DMS114 treated with DMSO at 0.1 percent for 48 hours (cell line): ENCODE measurements around the gene RIMBP2.

Experiments
- DNase-seq: peaks from one replicate; lab custom pipeline; 2025; ENCODE audit not compliant: unreplicated experiment; lab: John Stamatoyannopoulos, UW

RIMBP2 gene

GRCh38 chr12:130639476-130640424 lies 76.3 kb downstream of the RIMBP2 start:
- no peak for DNase-seq

DNA sequence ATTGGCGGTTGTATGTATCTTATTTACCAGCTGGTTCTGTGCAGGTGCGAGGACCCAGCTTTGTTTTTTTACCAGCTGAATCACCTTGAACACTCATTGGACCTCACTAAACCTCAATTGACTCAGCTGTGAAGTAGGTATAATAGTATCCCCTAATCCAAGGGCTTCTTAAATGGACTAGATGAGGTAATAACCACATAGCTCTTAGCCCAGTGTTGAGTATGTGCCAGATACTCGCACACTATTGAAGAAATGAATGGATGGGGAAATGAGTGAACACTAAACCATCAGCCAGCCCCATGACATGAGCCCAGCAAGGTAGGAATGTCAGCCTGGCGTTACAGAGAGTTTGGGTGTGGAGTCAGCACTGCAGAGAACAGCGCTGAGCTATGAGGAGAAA lies 79.7 kb downstream of the RIMBP2 start:
- no peak for DNase-seq

DNA sequence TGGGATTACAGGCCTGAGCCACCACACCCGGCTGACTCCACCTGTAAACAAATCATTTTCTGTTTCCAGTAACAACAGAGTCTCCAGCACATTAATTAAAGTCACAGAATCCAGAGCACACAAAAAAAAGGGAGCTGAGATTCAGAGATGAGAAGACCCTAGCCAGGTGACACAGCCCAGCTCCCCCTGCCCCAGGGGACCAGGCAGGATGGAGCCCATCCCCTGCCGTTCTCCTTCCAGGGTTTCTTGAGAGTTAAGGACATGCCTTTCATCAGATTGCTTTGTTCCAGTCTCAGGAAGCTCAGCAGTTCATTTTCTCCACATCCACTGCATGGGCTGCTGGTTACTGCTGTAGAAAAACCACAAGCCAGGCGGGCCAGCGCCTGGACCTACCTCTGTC lies 81.2 kb downstream of the RIMBP2 start:
- DNase-seq, result no peak

- DNase-seq, result no peak
These were observed 82.3 kb downstream of the RIMBP2 start for GRCh38 chr12:130633771-130634170.

DNA sequence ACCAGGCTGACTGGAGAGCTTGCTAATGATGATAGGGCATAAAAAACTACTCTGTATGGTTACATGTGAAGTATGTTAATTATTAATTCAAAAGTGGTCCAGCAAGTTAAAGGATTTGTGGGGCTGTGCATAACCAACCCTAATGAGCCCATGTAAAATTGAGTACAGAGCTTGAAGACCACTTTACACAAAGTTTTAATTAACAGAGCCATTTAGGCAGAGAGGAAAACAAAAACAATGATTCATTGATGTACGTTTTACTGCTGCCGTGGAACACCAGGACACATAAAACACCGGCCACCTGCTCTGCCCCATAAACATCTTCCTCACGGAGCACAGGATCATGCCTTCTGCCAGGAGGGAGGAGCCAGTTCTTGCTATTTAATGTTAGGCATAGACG lies 83.5 kb downstream of the RIMBP2 start:
- DNase-seq, result no peak

- no peak for DNase-seq
These were observed 87.8 kb downstream of the RIMBP2 start for GRCh38 chr12:130628304-130628703.

DNA sequence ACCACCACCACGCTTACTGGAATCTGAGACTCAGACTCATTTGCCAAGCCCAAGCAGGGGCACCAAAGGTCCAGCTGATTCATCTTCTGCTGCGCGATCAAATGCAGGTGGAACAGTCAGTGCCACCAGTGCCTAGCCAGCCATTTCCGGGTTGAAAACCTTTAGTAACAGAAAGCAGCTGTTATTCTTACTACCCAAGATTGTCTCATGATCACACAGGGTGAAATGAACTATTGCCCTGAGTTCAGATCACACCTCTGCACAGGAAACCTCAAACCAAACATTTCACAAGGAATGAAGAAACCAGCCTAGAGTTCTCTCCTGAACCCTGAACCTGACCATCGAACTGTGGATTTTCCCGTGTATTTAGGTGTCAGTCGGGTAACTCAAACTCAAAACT lies 88.9 kb downstream of the RIMBP2 start:
- no peak for DNase-seq

GRCh38 chr12:130626601-130627000 lies 89.5 kb downstream of the RIMBP2 start:
- DNase-seq, result no peak

DNA sequence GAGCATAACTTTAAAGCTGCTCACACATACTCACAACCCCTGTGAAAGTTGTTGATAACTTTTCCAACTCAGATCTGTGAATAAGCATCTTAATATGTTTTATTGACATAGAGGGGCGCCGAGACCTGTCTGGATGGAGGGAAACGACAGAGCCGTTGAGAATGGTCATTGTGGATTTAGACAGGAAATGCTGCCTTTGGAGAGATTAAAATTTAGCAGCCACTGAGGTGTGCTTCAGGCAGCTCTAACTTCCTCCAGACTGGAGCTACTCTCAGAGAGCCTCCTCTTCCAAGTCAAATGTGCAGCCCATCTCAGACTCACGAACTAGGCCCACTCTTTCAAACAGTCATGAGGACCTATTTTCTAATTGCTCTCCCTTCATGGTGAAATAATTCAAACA lies 90.9 kb downstream of the RIMBP2 start:
- DNase-seq, result no peak

- DNase-seq, result no peak
These were observed 93.3 kb downstream of the RIMBP2 start for GRCh38 chr12:130622803-130623202.

- DNase-seq, result no peak
These were observed 94.3 kb downstream of the RIMBP2 start for GRCh38 chr12:130621696-130622298.

DNA sequence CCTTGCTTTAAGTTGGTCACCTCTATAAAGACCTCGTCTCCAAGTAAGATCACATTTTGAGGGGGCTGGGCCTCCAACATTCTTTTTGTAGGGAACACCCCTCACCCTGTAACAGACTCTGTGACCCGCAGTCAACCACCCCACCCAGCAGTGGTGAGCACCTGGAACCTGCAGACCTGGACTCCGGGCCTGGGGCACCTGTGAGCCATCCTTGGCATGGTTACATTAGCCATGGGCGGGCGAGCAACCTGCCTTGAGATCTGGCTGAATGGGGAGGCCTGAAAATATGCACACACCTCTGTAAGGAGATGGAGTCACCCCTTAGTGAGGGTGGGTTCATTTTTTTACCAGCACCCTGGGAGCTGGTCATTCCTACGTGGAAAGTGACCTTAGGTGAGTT lies 95.3 kb downstream of the RIMBP2 start:
- DNase-seq, result no peak

GRCh38 chr12:130620281-130620680 lies 95.8 kb downstream of the RIMBP2 start:
- no peak for DNase-seq

DNA sequence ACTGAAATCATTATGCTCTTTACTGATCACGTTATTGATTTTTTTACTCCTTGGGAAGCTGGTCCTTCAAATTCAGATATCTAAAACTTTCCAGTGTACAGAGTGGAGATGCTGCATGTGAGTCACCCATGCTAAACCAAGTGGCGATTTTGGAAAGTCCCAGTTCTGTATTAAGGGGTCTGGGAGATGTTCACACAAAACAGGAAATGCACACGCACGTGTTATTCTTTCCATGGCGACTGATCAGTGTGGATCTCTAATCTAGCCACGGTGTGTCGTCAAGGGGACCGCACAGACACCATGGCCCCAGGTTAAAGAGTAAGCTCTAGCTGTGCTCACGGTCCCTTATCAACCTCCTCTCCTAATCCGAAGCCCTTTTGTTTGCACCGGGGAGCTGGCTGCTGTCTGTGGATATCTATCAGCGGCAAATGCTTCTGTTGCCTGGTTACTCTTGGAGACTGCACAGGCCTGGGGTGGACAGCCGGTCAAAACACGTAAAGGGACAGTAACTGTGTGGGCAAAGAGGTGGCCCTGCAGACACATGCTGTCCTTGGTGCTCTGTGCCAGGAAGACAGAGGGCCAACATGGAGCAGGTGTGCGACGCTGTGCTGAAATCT lies 96.6 kb downstream of the RIMBP2 start:
- DNase-seq, result no peak

DNA sequence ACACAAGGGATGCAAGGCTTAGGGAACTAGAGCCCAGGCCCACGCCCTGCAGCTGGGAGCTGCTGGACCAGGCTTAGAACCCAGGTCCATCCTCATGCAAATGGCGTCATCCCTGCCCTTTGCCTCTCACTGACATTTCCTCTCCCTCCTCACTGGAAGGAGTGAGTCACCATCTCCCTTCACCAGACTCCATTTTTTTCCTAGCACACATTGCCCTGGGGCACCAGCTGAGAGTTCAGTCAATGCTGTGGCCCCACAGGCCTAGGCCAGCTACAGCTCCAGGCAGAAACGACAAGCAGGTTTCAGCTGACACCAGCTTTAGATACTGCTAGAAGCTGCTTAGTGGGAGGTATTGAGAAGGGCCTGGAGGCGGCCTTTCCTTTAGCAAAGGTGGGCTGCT lies 98.9 kb downstream of the RIMBP2 start:
- no peak for DNase-seq

DNA sequence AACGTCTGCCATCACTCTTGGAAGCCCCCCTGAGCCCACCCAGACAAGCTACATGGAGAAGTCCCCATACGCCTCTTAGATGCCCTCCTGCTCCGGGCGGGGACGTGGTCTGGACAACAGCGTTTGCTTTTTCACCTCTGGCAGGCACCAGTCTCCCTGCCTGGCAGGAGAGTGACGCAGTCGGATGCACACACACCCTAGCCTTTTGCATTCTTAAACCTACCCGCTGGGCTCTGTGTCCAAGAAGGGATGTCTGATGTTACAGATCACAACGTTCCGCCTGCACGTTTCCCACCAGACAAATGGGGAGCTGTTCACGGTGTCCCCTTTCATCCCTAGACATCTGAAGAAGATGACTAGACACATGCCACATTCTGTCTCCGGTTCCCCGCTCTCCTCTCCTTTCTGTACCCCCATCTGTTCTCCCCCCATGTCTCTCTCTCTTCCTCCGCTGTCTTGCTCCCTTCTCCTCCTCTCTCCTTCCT lies 100.2 kb downstream of the RIMBP2 start:
- no peak for DNase-seq

GRCh38 chr12:130614530-130614905 lies 101.6 kb downstream of the RIMBP2 start:
- DNase-seq, result no peak

DNA sequence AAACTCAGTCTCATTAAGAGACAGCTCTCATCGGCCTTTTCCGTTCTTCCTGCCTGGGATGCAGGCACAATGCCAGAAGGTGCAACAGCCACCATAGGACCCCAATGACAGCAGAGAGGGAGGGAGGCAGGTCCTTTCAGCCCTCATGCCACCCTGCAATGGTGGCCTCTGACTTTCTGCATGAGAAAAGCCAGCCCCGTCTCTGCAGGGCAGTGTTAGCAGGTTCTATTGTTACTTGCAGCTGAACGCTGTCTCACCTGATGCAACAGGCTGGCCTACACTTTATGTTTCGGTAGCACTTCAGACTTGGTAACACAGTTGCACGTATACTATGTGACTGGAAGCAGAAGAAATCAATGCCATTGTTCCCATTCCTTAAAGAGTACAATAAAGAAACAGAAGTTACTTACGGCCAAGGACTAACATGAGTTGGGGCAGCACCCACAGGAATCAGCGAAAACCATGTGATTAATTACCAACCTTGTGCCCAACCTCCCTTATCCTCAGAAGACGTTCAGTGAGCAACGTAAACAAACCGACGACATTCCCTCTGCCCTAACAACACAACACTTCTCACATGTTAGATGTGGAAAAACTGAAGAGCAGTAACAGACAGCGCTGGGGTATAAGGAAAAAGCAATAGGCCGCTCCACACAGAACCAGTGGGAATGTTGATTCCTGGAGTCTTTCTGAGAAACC lies 102.1 kb downstream of the RIMBP2 start:
- DNase-seq, result no peak

GRCh38 chr12:130613131-130613530 lies 103.0 kb downstream of the RIMBP2 start:
- DNase-seq, result no peak

DNA sequence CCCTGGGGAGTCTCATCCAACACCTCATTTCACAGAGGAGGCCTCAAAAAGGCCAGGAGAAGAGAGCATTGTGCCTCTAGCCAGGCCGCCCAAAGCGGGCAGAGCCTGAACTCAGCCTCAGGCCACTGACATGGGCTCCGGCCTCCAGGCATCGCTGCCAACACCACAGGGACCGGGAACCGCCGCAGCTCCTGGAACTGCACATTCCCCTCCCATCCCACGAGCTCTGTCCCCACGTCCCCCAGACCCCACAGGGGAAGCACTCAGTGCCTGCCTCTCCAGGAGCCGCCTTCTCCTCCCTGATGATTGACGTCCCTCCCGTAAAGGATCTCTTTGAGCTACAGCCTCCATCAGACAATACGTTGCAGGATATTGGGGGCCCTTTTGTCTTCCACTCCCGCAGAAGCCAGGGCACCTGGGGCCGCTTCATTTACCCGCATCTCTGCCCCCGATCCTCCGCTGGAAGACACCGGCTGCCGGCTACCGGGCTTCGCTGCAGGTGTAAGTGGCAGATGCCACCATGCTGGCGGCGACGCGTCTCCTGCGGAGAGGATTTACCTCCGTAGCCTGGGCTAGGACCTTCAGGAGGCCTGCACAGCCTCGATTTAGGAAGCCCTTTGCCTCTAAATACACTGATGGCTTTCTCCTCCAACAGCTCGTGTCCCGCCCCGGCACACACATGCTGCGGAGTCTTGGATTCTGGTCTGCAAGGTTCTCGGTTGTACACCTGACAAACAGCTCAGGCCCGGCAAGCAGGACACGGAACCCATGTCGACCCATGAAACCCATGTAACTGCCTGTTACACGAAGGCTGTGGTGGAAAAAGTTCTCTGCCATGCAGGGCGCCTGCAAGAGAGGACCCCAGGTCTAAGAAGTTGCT lies 104.8 kb downstream of the RIMBP2 start:
- DNase-seq, result no peak
